ENCODE measurements around the gene TNRC6A. TPM values are rescaled to one million over a fixed set of nuclear protein-coding genes. Genes with fewer than 3 reads are reported as not detected.
"Not testable (repeated sequence)": the region's sequence is repeated elsewhere in the genome, so short reads cannot be mapped to it uniquely, and the experiment has no call there.

The TNRC6A gene
- total RNA-seq, 1 experiment from 2014 or later, result 41.7 TPM

DNA sequence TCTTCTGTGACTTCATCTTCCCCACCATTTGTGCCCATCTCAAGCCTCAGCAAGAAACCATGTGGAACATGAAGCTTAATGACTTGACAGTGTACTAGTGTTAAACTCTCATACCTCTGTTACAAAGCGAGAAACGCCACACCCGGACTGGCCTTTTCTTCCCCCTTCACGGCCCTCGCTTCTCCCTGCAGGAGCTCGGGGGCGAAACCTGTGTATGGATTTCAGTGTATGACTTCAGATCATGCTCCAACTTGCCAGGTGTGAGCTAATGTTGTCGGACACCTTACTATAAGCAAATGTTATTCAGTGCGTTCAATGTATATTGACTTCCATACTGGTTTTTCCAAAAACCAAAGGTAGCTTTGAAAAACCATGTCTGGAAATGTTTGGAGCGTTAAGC lies 96.2 kb downstream of the TNRC6A start:
- no peak for DNase-seq
- H3K4me3 ChIP-seq (ENCODE audit: insufficient read depth, low read depth, low read length), result no peak overlapping the region
- peaks cover 28% of the 10 kb centered on the region for H3K36me3 ChIP-seq (replicated peaks; ENCODE audit: control insufficient read depth, insufficient read depth, low read length)
- no peaks in the 10 kb centered on the region for H3K27me3 ChIP-seq (ENCODE audit: control insufficient read depth, insufficient read depth, low read length)

DNA sequence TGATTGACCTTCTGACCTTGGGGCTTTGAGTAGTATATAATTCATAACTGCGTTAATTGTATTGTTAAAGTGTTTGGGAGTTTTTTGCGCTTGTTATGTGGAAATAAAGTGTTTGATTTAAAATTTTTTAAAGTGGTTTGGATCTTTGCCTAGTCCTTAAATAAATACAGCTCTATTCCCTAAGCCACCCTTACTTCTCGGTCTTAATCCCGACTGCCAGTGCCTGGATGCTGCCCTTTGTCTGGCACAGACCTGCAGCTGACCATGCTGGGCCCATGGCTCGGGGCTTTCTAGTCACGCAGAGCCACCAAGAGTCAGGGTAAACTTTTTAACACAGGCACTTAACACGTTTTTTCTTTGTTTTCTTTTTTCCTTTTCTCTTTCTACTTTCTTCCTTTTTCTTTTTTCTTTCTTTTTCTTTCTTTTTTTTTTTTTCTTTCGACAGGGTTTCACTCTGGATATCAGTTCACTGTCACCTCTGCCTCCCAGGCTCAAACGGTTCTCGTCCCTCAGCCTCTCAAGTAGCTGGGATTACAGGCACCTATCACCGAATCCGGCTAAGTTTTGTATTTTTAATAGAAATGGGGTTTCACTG lies 96.7 kb downstream of the TNRC6A start:
- no peak for DNase-seq
- Histone ChIP-seq H3K27me3 (ENCODE audit: control insufficient read depth, insufficient read depth, low read length) (no peaks in the 10 kb centered on the region), H3K4me3 (ENCODE audit: insufficient read depth, low read depth, low read length) (no peak overlapping the region), H3K36me3 (replicated peaks; ENCODE audit: control insufficient read depth, insufficient read depth, low read length) (peaks cover 23% of the 10 kb centered on the region)

DNA sequence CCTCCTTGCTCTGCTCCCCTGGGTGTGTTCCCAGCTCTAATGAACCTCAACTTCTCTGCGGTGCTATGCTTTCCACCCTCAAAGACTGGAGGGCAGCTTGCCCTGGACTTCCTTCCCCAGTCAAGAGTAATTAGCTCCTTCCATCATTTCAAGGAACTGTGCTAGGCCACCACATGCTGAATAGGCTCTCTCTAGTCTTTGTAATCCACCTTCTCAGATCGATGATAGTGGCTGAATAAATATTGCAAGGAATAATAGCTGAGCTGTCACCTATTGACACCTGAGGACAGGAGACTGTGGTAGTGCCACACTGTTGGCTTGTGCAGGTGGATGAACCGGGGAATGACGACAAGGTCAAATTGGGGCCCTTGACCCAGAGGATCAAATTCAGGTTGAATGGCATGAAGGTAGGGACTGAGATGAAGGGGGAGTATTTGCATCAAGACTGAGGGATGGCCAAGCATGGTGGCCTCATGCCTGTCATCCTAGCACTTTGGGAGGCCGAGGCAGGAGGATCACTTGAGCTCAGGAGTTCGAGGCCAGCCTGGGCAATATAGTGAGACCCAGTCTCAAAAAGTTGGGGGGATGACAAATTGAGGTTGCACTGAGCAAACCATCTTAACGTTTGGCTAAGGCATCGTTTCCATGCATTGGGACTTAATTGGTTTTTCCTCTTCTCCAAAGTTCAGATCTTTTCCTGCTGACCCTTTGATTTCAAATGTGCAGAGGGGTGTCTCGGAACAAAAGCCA lies 97.5 kb downstream of the TNRC6A start:
- Histone ChIP-seq H3K27me3 (ENCODE audit: control insufficient read depth, insufficient read depth, low read length) (no peaks in the 10 kb centered on the region), H3K4me3 (ENCODE audit: insufficient read depth, low read depth, low read length) (no peak overlapping the region), H3K36me3 (replicated peaks; ENCODE audit: control insufficient read depth, insufficient read depth, low read length) (peaks cover 15% of the 10 kb centered on the region)
- no peak for DNase-seq

DNA sequence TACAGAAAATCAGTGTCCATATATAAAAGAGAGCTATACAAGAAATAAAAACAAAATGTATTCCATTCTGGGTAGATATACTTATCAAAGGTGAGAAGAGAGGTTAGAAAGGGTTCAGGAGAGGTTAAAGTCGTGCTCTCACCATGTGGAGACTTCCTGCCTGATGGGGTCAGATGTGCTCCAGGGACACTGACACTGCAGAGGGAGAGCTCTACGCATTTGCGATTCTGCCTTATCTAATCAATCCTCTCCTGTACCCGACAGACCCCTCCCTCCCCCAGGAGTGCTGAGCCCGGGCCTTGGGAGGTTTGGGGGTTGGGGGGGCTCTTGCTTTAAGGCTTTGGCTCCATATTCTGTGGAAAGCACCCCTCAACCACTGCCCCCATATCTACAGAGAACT lies 99.7 kb downstream of the TNRC6A start:
- no peak overlapping the region for H3K4me3 ChIP-seq (ENCODE audit: insufficient read depth, low read depth, low read length)
- H3K36me3 ChIP-seq (replicated peaks; ENCODE audit: control insufficient read depth, insufficient read depth, low read length), result no peaks in the 10 kb centered on the region; the same call in none of the 2 replicates
- no peak for DNase-seq
- no peaks in the 10 kb centered on the region for H3K27me3 ChIP-seq (ENCODE audit: control insufficient read depth, insufficient read depth, low read length)

DNA sequence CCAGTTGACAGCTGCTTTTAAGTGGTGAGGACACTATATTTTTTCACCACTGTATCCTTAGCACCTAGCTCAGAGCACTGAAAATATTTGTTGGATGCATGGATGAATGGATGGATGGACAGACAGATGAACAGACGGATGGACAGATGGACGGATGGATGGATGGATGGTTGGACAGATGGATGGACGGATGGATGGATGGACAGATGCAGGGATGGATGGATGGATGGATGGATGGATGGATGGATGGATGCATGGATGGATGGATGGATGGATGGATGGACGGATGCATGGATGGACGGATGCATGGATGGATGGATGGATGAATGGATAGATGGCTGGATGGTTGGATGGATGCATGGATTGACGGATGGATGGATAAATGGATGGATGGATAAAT lies 103.9 kb downstream of the TNRC6A start:
- H3K4me3 ChIP-seq (ENCODE audit: insufficient read depth, low read depth, low read length), result no peak overlapping the region
- H3K27me3 ChIP-seq (ENCODE audit: control insufficient read depth, insufficient read depth, low read length), result no peaks in the 10 kb centered on the region
- DNase-seq, result no peak
- no peaks in the 10 kb centered on the region for H3K36me3 ChIP-seq (replicated peaks; ENCODE audit: control insufficient read depth, insufficient read depth, low read length)

DNA sequence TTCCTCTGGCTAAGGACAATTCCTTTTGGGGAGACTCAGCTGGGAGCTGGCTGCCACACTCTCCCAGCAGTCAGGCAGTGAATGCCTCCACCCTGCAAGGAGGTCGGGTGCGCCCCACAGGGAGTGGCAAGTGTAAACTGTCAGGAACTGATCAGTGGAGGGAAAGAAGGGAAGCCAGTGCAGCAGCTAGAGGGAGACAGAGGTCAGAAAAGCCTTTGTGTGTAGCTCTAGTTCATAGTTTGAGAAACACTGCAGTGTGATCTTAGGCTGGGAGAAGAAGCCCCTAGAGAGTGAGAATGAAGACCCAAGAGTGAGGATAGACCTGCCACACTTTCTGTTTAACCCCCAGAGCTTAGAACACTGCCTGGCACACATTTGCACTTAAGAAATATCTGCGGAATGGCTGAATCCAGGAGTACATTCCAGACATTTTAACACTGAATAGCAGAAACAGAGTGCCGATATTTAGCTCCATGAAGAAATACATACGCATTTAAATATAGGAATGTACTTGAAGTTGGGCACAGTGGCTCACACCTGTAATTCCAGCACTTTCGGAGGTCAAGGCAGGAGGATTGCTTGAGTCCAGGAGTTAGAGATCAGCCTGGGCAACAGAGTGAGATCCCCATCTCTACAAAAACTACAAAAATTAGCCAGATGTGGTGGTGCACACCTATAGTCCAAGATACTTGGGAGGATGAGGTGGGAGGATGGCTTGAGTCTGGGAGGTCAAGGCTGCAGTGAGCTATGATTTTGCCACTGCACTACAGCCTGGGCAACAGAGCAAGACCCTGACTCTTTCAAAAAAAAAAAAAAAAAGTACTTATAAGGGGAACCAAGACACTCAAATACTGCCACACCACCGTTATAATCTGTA lies 105.2 kb downstream of the TNRC6A start:
- H3K4me3 ChIP-seq (ENCODE audit: insufficient read depth, low read depth, low read length), result no peak overlapping the region
- DNase-seq, result peak; percentile 69
- H3K36me3 ChIP-seq (replicated peaks; ENCODE audit: control insufficient read depth, insufficient read depth, low read length), result no peaks in the 10 kb centered on the region
- no peaks in the 10 kb centered on the region for H3K27me3 ChIP-seq (ENCODE audit: control insufficient read depth, insufficient read depth, low read length)

DNA sequence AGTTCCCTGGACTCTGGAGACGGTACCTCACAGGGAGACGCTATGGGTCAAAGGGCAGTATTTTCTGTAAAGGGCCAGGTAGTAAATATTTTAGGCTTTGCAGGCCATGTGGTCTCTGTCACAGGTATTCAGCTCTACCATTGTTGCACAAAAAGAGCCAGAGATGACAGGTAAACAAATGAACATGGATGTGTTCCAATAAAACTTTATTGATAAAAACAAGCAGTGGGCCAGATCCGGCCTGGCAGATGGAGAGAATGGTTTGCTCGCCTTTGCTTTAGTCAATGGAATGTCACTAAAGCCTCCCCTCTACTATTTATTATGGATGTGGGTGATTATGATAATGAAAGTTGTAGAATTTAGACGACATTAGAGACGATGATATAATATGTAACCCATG lies 107.4 kb downstream of the TNRC6A start:
- Histone ChIP-seq H3K4me3 (ENCODE audit: insufficient read depth, low read depth, low read length) (no peak overlapping the region), H3K27me3 (ENCODE audit: control insufficient read depth, insufficient read depth, low read length) (no peaks in the 10 kb centered on the region), H3K36me3 (replicated peaks; ENCODE audit: control insufficient read depth, insufficient read depth, low read length) (no peaks in the 10 kb centered on the region)
- DNase-seq, result no peak

DNA sequence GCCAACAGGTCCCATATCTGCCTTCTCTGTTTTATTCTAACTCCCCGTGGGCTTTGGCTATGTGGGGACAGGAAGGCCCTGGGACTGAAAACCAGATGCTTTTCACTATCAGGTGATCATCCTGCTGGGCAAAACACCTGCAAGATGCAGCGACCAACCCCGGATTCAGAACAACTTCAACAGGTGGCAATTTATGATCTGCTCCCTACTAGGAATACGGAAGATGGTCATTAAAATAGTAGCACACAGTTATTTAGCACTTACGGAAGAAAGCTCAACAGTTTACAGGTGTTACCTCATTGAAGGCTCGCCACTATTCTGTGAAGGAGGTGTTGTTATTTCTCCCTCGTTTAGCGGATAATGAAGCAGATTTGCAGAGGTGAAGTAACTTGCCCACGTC lies 108.5 kb downstream of the TNRC6A start:
- H3K4me3 ChIP-seq (ENCODE audit: insufficient read depth, low read depth, low read length), result no peak overlapping the region
- H3K27me3 ChIP-seq (ENCODE audit: control insufficient read depth, insufficient read depth, low read length), result no peaks in the 10 kb centered on the region
- DNase-seq, result no peak
- no peaks in the 10 kb centered on the region for H3K36me3 ChIP-seq (replicated peaks; ENCODE audit: control insufficient read depth, insufficient read depth, low read length)

DNA sequence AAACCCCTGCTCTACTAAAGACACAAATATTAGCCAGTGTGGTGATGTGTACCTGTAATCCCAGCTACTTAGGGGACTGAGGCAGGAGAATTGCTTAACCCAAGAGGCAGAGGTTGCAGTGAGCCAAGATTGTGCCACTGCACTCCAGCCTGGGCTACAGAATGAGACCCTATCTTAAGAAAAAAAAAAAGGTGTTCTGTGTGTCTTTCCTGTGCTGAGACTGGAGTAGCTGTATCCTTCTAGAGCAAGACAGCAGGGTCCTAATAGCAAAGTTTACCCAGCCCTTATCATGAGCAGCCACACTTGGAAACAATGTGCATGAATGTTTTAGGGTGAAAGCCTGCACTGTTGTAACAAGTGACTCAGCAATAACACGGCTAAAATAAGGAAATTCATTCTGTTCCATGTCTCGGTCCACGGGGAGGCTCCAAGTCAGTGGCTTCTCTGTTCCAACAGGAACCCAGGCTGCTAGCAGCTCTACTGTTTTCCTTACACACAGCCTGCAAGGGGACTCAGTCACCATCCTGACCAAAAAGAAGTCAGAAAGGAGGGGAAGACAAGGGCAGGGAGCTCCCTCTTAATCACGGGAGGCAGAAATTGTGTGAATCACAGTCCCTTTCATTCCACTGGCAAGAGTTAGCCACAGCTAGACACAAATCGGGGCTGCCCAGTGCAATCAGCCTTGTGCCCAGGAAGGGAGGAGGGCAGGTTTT lies 109.3 kb downstream of the TNRC6A start:
- Histone ChIP-seq H3K4me3 (ENCODE audit: insufficient read depth, low read depth, low read length) (no peak overlapping the region), H3K27me3 (ENCODE audit: control insufficient read depth, insufficient read depth, low read length) (no peaks in the 10 kb centered on the region), H3K36me3 (replicated peaks; ENCODE audit: control insufficient read depth, insufficient read depth, low read length) (no peaks in the 10 kb centered on the region)
- no peak for DNase-seq

DNA sequence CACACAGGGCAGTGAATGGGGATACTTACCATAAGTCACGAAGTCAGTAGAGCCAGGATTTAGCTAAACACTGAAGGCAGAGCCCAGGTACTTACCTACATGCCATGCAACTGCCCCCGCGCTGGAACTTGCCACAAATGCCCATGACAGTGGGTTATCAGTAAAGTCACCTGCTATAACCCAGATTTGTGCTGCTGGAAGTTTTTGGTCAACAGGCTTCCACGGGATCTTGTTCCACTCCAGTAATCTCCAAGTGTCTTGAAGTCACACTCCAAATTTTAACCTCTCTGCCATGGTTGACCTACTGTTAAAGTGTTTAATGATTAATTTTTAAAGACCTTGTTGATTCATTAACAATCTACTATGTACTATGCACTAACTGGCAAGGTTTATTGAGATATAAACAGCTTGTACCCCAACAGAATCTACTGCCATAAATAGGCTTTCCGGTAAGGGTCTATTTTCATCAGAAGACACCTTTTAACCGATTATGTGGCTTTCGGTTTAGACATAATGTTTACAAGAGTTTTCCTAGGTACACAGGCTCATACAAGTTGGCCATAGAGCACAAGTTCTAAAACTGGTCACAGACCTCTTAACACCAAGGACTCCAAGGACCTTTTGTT lies 110.0 kb downstream of the TNRC6A start:
- DNase-seq, result no peak
- Histone ChIP-seq H3K27me3 (ENCODE audit: control insufficient read depth, insufficient read depth, low read length) (no peaks in the 10 kb centered on the region), H3K36me3 (replicated peaks; ENCODE audit: control insufficient read depth, insufficient read depth, low read length) (no peaks in the 10 kb centered on the region), H3K4me3 (ENCODE audit: insufficient read depth, low read depth, low read length) (no peak overlapping the region)

DNA sequence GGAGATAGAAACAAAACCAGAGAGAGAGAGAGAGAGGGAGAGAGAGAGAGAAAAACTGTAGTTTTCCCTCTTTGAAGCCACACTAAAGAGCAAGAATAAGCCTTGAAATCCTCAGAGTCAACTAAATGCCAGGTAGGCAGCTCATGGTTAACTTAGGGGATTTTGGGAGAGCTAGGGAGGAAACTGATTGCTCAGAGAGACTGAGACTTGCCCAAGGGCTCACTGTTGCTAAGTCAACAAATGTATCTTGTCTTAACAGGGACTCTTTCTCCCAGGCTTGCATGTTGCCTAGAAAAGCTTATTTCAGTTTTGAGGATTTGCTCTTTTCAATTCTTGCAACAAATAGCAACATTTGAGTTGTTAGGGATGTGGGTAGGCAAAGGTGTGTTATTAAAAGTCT lies 111.8 kb downstream of the TNRC6A start:
- H3K27me3 ChIP-seq (ENCODE audit: control insufficient read depth, insufficient read depth, low read length), result no peaks in the 10 kb centered on the region
- DNase-seq, result no peak
- no peak overlapping the region for H3K4me3 ChIP-seq (ENCODE audit: insufficient read depth, low read depth, low read length)
- H3K36me3 ChIP-seq (replicated peaks; ENCODE audit: control insufficient read depth, insufficient read depth, low read length), result no peaks in the 10 kb centered on the region

DNA sequence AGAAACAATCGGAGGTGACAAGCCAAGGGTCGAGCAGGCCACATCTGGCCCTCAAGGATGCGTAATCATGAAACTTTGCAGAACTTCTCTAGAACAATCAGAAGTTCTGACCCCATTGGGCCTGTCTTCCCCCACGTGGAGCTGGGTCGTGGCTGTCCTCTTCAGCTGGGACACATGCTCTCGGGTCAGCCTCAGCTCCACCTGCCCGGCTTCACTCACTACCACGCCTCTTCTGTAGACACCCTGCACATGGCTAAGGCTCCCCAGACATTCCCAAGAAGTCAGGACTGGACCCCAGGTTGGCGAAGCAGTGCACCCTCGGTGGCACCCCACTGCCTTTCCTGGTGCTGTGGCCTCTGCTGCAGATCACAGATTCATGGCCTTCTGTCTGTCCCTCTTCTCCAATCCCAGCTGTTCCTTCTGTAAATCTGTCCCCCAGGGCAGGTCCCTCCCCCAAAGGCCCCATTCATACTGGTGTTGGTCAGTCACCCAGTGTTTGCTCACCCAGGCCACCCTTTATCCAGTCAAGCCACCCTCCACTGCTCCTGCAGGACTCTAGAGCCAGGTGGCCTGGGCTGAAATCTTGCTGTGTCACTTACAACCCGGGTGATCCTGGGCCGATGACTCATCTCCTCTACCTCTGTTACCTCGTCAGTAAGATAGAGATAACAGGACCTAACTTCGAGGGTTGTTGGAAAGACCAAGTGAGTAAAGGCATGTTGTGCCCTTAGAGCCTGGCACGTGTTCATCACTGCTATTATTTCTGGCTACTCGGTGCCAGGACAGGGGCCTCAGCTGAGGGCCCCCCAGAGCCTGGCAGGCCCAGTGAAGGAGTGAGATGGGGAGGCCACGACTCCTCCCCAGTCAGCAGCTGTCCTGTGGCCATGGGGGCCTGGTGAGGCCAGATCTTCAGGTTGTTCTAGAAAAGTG lies 114.9 kb downstream of the TNRC6A start:
- H3K36me3 ChIP-seq (replicated peaks; ENCODE audit: control insufficient read depth, insufficient read depth, low read length), result no peaks in the 10 kb centered on the region
- no peaks in the 10 kb centered on the region for H3K27me3 ChIP-seq (ENCODE audit: control insufficient read depth, insufficient read depth, low read length)
- peak; percentile 24 for DNase-seq
- no peak overlapping the region for H3K4me3 ChIP-seq (ENCODE audit: insufficient read depth, low read depth, low read length)

DNA sequence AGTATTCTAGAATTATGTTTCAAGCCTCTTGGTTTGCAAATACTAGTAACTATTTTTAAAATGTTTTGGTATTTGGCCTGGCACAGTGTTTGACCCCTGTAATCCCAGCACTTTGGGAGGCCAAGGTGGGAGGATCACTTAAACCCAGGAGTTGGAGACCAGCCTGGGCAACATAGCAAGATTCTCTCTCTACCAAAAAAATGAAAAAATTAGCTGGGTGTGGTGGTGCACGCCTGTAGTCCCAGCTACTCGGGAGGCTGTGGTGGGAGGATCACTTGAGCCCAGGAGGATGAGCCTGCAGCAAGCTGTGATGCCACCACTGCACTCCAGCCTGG lies 115.5 kb downstream of the TNRC6A start:
- not testable (repeated sequence) for H3K36me3 ChIP-seq (replicated peaks; ENCODE audit: control insufficient read depth, insufficient read depth, low read length); DNase-seq; H3K4me3 ChIP-seq (ENCODE audit: insufficient read depth, low read depth, low read length); H3K27me3 ChIP-seq (ENCODE audit: control insufficient read depth, insufficient read depth, low read length)

Data from H7 (cell line).